GM18909 (cell line): Measurements from ENCODE around the gene FLACC1.
"Not testable (repeated sequence)": the region's sequence is repeated elsewhere in the genome, so short reads cannot be mapped to it uniquely, and the experiment has no call there.

Experiments
- ATAC-seq: cut with Tn5 transposase; IDR thresholded peaks from one replicate; pipeline ENCODE4 v1.9.1; 2021; ENCODE audit warnings: mild to moderate bottlenecking; ENCODE audit not compliant: unreplicated experiment, poor library complexity

Gene FLACC1, protein sequence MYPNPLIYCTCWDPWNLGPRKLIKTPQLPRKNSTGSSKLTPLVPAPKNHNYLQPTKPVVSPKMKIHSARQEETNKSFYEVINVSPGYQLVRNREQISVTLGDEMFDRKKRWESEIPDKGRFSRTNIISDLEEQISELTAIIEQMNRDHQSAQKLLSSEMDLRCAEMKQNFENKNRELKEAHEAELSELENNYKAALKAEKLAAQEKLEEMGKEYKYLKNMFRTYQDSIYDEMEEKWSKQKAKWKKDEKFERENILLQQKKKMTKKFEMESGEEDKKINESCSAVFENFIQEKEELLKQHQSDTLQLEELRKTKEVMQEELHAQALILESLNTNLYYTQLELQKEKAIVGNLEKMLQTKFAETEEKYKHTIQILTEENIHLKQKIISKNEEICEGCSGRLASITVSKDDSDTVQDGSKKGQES

DNA sequence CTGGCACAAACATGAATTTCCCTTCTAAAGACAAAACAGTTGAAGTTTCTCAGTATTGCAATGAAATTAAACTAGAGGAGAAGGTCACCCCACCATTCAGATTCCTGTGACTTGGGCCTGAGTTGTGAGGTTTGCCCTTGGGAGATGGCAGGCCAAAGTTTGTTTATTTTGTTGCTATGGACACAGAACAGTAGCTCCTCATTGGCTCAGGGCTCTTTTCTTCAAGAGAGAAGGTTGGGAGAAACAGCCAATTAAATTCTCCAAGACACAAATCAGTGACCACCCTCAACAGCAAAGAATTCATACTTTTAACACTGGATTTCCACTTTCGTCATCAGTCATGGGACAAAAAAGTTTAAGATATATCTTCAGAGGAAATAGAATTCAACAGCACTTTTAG, at the start of gene FLACC1:
Gene FLACC1, minus strand, starts transcription at position 125 of the 400 bp plus-strand sequence. CDS start 5,941 bp downstream, outside the sequence.
- no peak for ATAC-seq

DNA sequence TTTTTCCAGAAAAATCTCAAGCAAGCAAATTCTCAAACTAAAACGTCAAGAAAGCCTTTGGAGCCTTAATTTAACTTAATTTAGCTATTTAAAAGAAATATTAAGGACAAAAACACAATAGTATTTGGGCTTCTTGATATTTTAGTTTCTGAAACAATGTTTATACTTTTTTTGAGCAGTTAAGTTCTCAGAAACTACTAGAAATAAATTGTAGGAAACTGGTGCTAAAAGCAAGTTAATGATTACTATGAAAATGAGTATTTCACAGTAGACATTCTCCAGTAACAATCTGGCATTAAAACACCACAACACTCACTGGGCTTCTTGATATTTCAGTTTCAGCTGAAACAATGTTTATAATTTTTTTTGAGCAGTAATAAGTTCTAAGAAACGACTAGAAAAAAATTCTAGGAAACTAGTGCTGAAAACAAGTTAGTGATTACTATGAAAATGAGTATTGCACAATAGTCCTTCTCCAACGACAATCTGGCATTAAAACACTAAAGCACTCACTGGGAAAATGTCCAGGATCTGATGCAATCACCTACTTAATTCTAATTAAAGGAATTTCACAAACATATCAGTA, 49.0 kb upstream of the FLACC1 start:
- no peak for ATAC-seq

DNA sequence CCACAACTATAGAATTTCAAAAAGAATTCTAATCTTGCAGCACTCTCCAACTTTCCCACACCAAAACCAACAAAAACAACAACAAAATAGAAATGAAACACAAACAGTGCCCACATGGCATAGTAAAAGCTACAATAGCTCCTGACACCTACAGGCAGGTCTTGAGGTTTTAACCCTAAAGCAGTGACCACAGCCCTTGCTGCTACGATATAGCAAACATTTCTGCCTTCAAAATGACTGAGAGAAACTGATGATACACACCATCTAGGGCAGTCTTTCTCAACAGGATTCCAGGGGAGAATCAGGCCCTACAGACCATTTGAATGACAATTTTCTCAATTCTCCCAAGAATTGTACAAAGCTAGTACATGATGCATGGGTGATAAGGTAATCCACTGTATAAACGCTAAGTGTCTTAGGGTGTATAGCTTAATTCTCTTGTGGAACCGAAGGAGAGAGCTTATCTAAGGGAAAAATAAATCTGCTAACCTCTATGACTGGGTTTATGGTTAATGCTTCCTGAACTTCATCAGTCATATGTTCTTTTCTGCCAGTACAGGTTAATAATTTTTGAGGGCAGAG, 47.6 kb upstream of the FLACC1 start:
- no peak for ATAC-seq

DNA sequence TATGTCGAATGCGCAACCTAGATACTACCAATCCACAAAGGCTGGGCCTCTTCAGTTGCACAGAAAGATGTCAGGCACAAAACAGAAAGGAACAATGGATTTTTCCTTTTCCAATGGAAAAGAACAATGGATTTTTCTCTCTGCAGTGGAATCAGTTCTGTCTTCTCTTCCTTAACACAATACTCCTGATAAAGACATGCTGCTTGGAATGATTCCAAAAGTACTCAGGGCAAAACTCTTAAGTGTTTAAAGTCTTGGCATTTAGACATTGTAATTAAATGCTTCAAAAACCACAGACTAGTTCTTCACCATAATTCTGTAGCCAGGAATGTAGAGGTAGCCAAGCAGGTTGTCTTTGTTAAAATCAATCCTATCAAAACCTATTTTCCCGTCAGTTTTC, 46.7 kb upstream of the FLACC1 start:
- no peak for ATAC-seq

DNA sequence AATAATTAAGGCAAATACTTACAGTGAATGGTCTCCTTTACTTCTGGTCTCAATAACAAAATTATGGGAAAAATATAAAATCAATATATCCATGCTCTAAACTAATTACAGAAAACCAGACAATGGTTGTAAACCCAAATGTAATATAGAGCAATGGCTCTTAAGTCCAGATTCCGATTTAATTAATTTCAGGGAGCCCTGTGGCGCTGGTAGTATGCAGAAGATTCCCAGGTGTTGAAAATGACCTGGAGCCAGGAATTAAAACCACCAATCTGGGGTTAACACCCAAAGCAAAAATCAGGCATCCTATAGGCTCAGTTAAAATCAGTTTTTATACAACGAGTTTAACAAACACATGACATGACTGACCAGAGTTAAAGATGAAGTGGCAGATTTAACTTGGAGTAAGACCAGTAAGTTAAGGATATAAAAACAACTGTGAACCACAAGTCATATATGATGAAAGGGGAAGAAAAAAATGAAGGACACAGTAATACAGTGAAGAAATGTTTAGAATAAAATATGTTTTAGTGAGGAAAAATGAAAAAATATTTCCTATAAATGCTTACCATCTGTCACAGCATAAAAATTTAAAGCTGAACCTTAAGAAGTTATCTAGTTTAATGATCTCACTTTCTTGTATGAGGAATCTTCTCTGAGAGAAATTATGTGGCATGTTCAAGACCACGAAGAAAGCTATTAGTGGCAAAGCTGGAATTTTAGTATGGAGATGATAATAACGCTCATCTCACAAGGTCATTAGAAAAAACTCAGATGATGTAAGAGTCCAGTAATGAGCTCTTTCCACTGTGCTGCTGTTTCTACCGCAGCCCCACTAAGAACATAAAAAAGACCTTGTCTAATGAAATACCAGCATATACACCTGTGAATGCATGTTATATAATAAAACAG, 45.8 kb upstream of the FLACC1 start:
- no peak for ATAC-seq

DNA sequence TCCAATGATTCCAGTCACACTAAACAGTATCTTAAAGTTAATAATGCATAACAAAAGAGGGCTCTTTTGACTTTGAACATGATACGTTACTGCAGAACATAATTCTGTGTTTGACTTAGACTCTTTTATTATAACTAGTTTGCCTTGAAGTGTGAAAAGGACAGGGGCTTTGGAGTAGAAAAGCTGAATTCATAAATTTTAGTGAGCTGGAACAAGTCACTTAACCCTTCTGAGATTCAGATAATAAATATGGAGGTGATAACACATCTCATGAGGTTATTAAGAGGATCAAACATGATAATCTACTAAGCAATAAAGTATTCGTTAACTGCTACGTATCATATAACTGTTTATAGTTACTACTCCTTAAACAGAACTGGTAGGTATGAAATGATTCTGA, 44.7 kb upstream of the FLACC1 start:
- no peak for ATAC-seq

DNA sequence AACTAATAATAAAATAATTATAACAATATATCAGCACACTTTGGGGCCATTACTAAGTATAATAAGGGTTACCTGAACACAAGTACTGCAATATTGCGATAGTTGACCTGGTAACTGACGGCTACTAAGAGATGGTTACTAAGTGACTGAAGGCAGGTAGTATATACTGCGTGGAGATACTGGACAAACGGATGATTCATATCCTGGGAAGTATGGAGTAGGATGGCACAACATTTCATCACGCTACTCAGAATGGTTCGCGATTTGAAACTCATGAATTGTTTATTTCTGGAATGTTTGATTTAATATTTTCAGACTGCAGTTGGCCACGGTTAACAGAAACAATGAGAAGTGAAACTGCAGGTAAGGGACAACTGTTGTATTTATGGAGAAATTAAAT, 39.5 kb upstream of the FLACC1 start:
- ATAC-seq = no peak

DNA sequence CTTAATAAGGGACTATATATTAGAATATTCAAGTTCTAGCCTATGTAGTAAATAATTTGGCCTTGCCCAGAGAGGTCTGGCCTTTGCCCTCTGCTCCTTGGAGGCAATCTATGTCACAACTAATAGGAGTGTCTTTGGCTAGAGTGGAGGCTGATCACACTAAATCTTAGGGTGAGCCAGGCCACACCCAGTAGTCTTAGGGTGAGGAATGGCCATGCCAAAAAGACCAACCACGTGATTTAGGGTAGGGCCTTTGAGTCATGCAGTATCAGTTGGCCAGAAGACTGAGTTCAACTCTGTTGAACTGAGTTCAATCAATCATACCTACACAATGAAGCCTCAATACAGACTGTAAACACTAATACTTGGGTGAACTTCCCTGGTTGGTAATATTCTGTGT, 26.0 kb upstream of the FLACC1 start:
- no peak for ATAC-seq

DNA sequence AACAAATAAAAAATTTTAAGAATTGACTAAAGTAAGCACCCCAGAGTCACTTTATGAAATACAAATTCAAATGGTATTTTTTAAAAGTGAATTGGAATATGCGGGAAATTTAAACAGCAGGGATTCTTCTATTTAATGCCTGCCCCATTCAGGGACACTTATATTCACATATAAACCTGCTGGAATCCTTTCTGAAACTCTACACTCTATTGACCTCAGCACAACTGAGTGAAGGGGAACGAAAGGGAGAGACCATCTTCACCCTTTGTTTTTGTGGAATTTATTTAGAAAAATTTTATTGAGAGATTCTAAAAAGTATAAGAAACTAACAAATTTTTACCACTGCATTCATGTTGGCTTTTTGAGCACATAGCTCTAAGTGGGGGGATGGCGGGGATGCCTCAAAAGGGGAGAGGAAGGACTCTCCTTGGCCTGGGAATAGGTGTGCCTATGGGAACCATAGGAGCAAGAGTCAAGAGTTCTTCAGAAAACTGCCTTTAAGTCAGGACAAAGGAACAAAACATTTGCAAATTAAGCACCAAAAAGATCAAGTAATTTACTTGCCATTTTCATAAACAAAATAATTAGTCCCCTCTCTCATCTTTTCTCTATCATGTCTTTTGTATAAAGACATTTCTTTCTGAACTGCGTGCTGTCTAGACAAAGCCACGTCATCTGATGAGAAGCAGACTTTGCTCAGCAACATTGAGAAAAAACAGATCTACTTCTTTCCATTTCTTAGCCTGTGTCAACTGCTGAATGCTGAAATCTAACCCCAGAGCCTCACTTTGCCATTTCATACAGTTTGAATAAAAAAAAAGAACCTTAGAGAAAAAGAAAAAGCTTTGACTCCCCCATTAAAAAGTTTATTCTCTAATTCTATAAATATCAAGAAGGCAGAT, 21.6 kb upstream of the FLACC1 start:
- ATAC-seq = no peak

DNA sequence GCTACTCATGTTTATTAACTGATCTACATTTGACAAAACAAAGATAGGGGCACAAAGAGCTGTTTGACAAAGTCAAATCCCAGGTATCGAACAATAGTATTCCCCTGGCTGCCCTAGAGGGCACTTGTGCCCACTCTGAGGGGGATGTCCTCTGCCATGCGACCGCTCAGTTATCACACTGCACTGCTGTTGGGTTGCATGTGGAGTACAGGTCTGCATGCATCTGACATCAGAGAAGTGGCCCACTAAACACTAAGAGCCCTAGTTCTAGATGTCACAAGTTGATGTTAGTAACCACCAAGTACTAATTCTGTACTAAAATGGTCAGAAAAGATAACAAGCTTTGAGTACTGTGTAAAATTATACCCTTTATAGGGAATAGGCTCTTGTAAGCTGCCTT, 20.1 kb upstream of the FLACC1 start:
- ATAC-seq = no peak

DNA sequence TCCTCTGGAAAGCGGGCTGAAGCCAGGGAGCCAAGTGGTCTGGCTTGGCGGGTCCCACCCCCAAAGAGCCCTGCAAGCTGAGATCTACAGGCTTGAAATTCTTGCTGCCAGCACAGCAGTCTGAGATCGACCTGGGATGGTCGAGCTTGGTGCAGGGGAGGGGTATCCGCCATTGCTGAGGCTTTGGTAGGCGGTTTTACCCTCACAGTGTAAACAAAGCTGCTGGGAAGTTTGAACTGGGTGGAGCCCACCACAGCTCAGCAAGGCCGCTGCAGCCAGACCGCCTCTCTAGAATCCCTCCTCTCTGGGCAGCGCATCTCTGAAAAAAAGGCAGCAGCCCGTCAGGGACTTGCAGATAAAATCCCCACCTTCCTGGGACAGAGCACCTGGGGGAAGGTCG, 12.6 kb upstream of the FLACC1 start:
- no peak for ATAC-seq

DNA sequence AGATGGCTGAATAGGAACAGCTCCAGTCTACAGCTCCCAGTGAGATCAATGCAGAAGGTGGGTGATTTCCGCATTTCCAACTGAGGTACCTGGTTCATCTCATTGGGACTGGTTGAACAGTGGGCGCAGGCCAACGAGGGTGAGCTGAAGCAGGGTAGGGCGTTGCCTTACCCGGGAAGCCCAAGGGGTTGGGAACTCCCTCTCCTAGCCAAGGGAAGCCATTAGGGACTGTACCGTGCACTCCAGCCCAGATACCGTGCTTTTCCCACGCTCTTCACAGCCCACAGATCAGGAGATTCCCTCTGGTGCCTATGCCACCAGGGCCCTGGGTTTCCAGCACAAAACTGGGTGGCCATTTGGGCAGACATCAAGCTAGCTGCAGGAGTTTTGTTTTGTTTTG, 12.2 kb upstream of the FLACC1 start:
- ATAC-seq = not testable (repeated sequence)

DNA sequence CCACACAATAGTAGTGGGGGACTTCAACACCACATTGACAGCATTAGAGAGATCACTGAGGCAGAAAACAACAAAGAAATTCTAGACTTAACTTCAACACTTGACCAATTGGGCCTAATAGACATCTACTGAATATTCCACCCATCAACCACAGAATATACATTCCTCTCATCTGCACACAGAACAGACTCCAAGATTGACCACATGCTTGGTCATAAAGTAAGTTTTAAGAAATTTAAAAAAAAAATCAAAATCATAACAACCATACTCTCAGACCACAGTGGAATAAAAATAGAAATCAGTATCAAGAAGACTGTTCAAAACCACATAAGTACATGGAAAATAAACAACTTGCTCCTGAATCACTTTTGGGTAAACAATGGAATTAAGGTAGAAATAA, 9.0 kb upstream of the FLACC1 start:
- no peak for ATAC-seq

DNA sequence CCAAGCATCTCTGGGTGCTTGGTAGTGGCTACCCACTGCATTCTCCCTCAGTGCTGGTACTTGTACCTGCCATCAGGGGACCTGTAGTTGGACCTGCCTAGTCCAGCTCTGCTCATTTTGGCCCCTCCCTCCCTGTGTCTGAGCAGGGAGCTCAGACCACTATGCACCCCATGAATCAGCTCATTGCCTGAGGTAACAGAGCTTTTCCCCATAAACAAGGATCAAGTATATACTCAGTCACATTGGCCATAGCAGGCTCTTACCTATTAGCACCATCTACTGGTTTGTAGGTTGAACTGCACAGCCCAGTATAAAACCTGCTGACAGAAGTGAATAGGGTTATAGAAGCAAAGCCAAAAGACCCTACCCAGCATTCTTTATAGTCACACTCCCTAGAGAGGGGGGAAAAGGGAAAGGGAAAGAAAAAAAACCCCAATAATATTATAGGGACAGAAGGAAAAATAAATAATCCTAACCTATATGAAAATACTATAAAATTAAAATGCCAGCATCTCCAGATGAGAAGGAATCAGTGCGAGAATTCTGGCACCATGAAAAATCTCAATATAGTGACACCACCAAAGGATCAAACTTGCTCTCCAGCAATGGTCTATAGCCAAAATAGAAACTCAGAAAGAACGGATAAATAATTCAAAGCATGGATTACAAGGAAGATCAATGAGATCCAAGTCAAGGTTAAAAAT, 6.9 kb upstream of the FLACC1 start:
- peak; percentile 59 for ATAC-seq

DNA sequence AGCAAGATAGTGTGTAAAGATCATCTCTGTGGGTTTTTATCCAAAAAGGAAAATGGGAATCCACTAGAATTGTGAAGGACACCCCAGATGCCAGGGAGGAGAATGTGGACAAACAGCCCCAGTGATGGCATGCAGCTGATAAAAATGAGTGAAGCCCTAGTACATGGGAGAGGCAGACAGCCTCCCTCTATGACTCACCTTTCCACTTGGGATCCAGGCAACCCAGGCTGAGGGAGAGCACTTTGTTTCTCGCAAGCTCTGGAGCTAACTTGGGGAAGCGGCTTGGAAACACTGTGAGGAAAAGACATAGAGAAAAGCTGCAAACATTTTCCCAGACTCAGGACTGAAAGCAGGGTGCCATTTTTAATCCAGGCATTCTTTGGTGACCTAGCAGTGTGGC, 5.3 kb upstream of the FLACC1 start:
- ATAC-seq = no peak

DNA sequence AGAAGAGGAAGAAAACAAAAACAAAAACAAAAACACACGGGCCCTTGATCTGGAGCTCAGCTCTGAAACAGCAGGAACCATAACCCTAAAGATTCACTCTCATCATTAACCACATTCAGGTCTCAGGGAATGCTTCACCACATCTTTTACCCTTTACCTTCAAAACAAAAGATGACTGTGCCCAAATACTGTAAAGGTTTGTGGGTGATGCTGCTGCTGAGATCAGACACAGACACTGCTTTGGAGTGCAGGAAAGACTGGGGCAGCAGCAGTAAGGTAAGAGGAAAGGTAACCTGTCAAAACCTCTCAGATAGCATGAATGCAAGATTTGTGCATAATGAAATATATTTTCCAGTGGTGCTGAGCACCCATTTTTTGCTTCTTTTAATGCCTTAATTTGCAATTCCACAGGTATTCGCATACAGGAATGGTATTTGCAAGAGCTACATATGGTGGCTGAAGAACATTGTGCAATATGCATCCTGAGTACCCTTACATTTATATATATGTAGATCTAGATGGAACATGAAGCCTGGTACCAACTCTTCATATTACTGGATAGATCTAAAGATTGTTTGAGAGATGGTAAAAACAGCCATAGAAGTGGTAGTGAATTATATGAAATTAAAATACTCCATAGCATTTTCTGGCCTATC, 4.1 kb upstream of the FLACC1 start:
- ATAC-seq = no peak

DNA sequence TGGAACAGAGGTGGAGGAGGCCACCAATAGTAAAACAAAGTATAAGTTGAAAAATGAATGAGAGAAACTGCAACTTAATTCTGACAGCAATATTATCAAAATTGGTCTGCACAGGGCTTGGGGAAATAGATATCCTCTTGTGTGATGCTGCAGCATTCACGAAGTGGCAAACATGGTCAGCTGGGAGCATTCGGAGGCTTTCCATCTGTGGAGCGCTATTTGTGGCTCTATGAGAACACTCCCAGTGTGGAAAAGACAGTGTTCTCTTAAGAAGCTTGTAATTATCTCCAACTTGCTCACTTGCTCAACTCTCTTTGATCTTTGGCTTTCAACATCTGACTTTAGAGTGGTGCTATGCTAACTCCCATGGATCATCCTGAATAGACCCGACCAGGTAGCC, 3.1 kb upstream of the FLACC1 start:
- ATAC-seq = no peak

DNA sequence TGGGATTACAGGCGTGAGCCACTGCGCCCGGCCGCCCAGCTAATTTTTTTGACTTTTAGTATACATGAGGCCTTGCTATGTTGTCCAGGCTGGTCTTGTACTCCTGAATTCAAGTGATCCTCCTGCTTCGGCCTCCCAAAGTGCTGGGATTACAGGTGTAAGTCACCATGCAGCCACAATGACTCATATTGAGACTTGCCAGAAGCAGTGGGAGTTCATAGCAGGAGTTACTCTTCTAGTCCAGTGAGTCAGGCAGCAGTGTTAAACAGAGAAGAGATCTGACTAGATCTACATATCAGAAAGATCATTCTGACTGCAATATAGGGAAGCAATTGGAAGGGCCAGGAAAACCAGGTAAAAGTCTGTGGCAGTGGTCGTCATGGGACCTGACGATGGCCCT, 1.5 kb upstream of the FLACC1 start:
- no peak for ATAC-seq

DNA sequence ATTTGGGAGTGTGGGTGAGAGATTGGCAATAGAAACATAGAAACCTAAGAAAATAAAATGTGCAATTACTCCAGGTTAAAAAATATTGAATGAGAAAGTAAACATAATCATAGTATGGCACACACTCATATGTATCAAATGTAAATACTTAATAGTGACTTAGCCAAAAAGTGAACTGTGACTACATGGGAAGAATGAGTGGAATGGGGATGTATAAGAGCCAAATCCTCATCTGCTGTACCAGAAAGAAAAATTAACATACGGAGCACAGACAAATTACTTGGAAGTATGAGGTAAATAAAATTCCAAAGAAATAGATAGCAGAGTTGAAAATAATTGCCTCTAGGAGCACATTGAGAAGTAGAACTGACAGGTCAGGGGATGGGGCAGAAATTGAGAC, 4.0 kb downstream of the FLACC1 start:
- no peak for ATAC-seq
